Measurements from ENCODE around the gene APBA1.
A peak's percentile ranks its signal among the peaks of the same experiment; 100 is the strongest.

- TF ChIP-seq CTCF (IDR thresholded peaks at IDR 0.05) (peak; percentile 63 to 92), POLR2A (IDR thresholded peaks at IDR 0.05) (no peak), EP300 (IDR thresholded peaks at IDR 0.05) (no peak)
These were observed 582 bp upstream of the APBA1 start for GRCh38 chr9:69672596-69673310.

Data from suprapubic skin (tissue), 3 donors.